Right cardiac atrium (tissue), 5 donors: ENCODE data around the gene SLC11A2. TPM values are rescaled to one million over a fixed set of nuclear protein-coding genes. Genes with fewer than 3 reads are reported as not detected.
"Not testable (repeated sequence)": the region's sequence is repeated elsewhere in the genome, so short reads cannot be mapped to it uniquely, and the experiment has no call there.

Experiments
- ATAC-seq, 2 donors: fragments of 200-7000 bp; cut with Tn5 transposase; one replicate each; pipeline versions ENCODE4 v1.8.0 to v1.9.1; 2020; ENCODE audit warnings: moderate library complexity in 2 of 2, mild to moderate bottlenecking in 1 of 2
- DNase-seq, 3 donors: peaks; one replicate each; pipeline ENCODE4 v3.0.0-alpha.2; 2020
- H3K27ac ChIP-seq: one replicate; pipeline ENCODE4 v1.5.1; 2013; ENCODE audit warnings: mild to moderate bottlenecking, low read length, control low read depth, moderate library complexity
- H3K27me3 ChIP-seq: one replicate; pipeline ENCODE4 v1.6.1; 2013; ENCODE audit not compliant: control insufficient read depth, insufficient read depth
- H3K4me1 ChIP-seq: one replicate; pipeline ENCODE4 v1.6.1; 2013; ENCODE audit warnings: low read length; ENCODE audit not compliant: control insufficient read depth, insufficient read depth
- H3K4me3 ChIP-seq: one replicate; pipeline ENCODE4 v1.5.1; 2013; ENCODE audit warnings: low read length, control low read depth
- H3K9me3 ChIP-seq: one replicate; pipeline ENCODE4 v1.6.1; 2013; ENCODE audit warnings: low read length; ENCODE audit not compliant: control insufficient read depth
- WGBS: extraction: QIAGEN DNeasy Blood & Tissue Kit; methylation state at CpG from one replicate; pipeline ENCODE4 v1.1.7; 2013; 5-methylcytosine and 5-hydroxymethylcytosine counted together
- intact Hi-C, 4 donors: fragments of 100-400 bp; cut with DNase I; formaldehyde crosslinking; loops; one replicate each; pipeline versions ENCODE4 v1.11.0 to v1.14.0; 2022 to 2023
- polyA plus RNA-seq: library from polyadenylated mRNA; stranded (reverse); fragments of 200-250 nt; gene quantifications from one replicate; pipeline ENCODE4 v1.2.3, GENCODE V29; 2013
- total RNA-seq, 4 donors: library from RNA; stranded (reverse); fragmentation: NEBNext Ultra II Directional; extraction: Animal tissue kit (Norgen Biotek cat#: 25700); gene quantifications; one replicate each; pipeline ENCODE4 v1.2.1, GENCODE V29; 2021
- donor health status: healthy with polysubstance abuse.
- donor health status: DM: no; HTN: yes; CAD: no.
- donor health status: DM: no; HTN: no; CAD: no.
- donor health status: DM: no; HTN: yes; CAD: no; lungs with severe emphysema.
- donor health status: DM: yes; HTN: yes; CAD: no.

The SLC11A2 gene
- total and polyA plus RNA-seq, 5 donors = 19.0 to 52.4 (median 49.5) TPM

GRCh38 chr12:50979369-50980052 lies 46.7 kb downstream of the SLC11A2 start:
- Histone ChIP-seq H3K4me3 (no peak overlapping the region), H3K27ac (no peak overlapping the region), H3K4me1 (peaks cover 2% of the 10 kb centered on the region), H3K9me3 (no peaks in the 10 kb centered on the region), H3K27me3 (no peaks in the 10 kb centered on the region)
- DNase-seq (no peak), ATAC-seq (no peak)
- intact Hi-C loops = loop anchor here in 1 of 4 donors (5.0 to 10.0 kb wide), 2 partner anchors 55 to 152 kb away; a partner anchor contains a TSS
- 85% methylated on average over 6 of the region's 6 CpGs for WGBS

- no peak overlapping the region for H3K27ac ChIP-seq
- H3K4me3 ChIP-seq = no peak overlapping the region
- DNase-seq = no peak
- H3K4me1 ChIP-seq = no peaks in the 10 kb centered on the region
- intact Hi-C loops = no loop called here
- no peaks in the 10 kb centered on the region for H3K27me3 ChIP-seq
- ATAC-seq = no peak
- no peaks in the 10 kb centered on the region for H3K9me3 ChIP-seq
These were observed 54.2 kb downstream of the SLC11A2 start for GRCh38 chr12:50971946-50972345.

GRCh38 chr12:50964432-50964831 lies 61.8 kb downstream of the SLC11A2 start:
- ATAC-seq = no peak
- WGBS = 71% methylated on average over 1 of the region's 1 CpG

GRCh38 chr12:50961708-50962107 lies 64.5 kb downstream of the SLC11A2 start:
- H3K4me1 ChIP-seq = no peaks in the 10 kb centered on the region
- H3K4me3 ChIP-seq = no peak overlapping the region
- H3K27me3 ChIP-seq = no peaks in the 10 kb centered on the region
- intact Hi-C loops = no loop called here
- H3K27ac ChIP-seq = no peak overlapping the region
- 96% methylated on average over 4 of the region's 4 CpGs for WGBS
- DNase-seq (no peak), ATAC-seq (no peak)
- no peaks in the 10 kb centered on the region for H3K9me3 ChIP-seq

More at GRCh38 chr12:50964432-50964831, 61.8 kb downstream of the SLC11A2 start:
- intact Hi-C loops = no loop called here
- H3K4me3 ChIP-seq = no peak overlapping the region
- no peak overlapping the region for H3K27ac ChIP-seq
- no peaks in the 10 kb centered on the region for H3K27me3 ChIP-seq
- H3K4me1 ChIP-seq = no peaks in the 10 kb centered on the region
- no peak for DNase-seq
- no peaks in the 10 kb centered on the region for H3K9me3 ChIP-seq

GRCh38 chr12:50960130-50960529 lies 66.1 kb downstream of the SLC11A2 start:
- no peaks in the 10 kb centered on the region for H3K27me3 ChIP-seq
- no peaks in the 10 kb centered on the region for H3K9me3 ChIP-seq
- H3K4me3 ChIP-seq = no peak overlapping the region
- ATAC-seq (no peak), DNase-seq (no peak)
- no peaks in the 10 kb centered on the region for H3K4me1 ChIP-seq
- no peak overlapping the region for H3K27ac ChIP-seq
- intact Hi-C loops = no loop called here

- Histone ChIP-seq H3K4me3 (no peak overlapping the region), H3K27ac (no peak overlapping the region), H3K27me3 (no peaks in the 10 kb centered on the region), H3K9me3 (no peaks in the 10 kb centered on the region), H3K4me1 (no peaks in the 10 kb centered on the region)
- no peak for ATAC-seq
- intact Hi-C loops = no loop called here
- DNase-seq = no peak
- 79% methylated on average over 2 of the region's 2 CpGs for WGBS
These were observed 70.5 kb downstream of the SLC11A2 start for GRCh38 chr12:50955697-50956096.

- Histone ChIP-seq H3K27ac (no peak overlapping the region), H3K27me3 (no peaks in the 10 kb centered on the region), H3K4me3 (no peak overlapping the region), H3K9me3 (no peaks in the 10 kb centered on the region), H3K4me1 (no peaks in the 10 kb centered on the region)
- intact Hi-C loops = no loop called here
- WGBS = 87% methylated on average over 1 of the region's 1 CpG
- ATAC-seq (no peak), DNase-seq (no peak)
These were observed 70.9 kb downstream of the SLC11A2 start for GRCh38 chr12:50955288-50955687.

GRCh38 chr12:50954789-50955188 lies 71.4 kb downstream of the SLC11A2 start:
- ATAC-seq, H3K27me3 ChIP-seq, H3K27ac ChIP-seq, H3K9me3 ChIP-seq, DNase-seq, H3K4me1 ChIP-seq, intact Hi-C loops, H3K4me3 ChIP-seq: not testable (repeated sequence)
- WGBS = 93% methylated on average over 2 of the region's 2 CpGs

- no peak for ATAC-seq
- intact Hi-C loops = no loop called here
These were observed 73.1 kb downstream of the SLC11A2 start for GRCh38 chr12:50953047-50953446.

GRCh38 chr12:50952510-50952909 lies 73.7 kb downstream of the SLC11A2 start, which contains the start of gene HIGD1C:
TSS of gene HIGD1C (plus strand) at chr12:50952544. CDS start at chr12:50953999, 1,455 bp downstream.
- ATAC-seq (no peak), DNase-seq (no peak)
- no peak within 1 kb of the TSS for H3K4me3 ChIP-seq
- no peak within 1 kb of the TSS for H3K27ac ChIP-seq
- no peaks in the 10 kb centered on the region for H3K27me3 ChIP-seq
- intact Hi-C loops = no loop called here
- no peaks in the 10 kb centered on the region for H3K4me1 ChIP-seq
- 95% methylated on average over 19 of the region's 19 CpGs for WGBS
- no peaks in the 10 kb centered on the region for H3K9me3 ChIP-seq

More at GRCh38 chr12:50953047-50953446, 73.1 kb downstream of the SLC11A2 start:
- DNase-seq = no peak
- Histone ChIP-seq H3K27me3 (no peaks in the 10 kb centered on the region), H3K9me3 (no peaks in the 10 kb centered on the region), H3K27ac (no peak overlapping the region), H3K4me1 (no peaks in the 10 kb centered on the region), H3K4me3 (no peak overlapping the region)
- WGBS = 84% methylated on average over 7 of the region's 7 CpGs

- DNase-seq (no peak), ATAC-seq (no peak)
- Histone ChIP-seq H3K4me3 (no peak overlapping the region), H3K27ac (no peak overlapping the region), H3K9me3 (no peaks in the 10 kb centered on the region), H3K27me3 (no peaks in the 10 kb centered on the region), H3K4me1 (no peaks in the 10 kb centered on the region)
- WGBS = 86% methylated on average over 2 of the region's 2 CpGs
- intact Hi-C loops = no loop called here
These were observed 75.1 kb downstream of the SLC11A2 start for GRCh38 chr12:50951112-50951511.
